HG03064 (cell line): ENCODE data around the gene NUAK2.

Experiments used
- ATAC-seq: cut with Tn5 transposase; IDR thresholded peaks from one replicate; pipeline ENCODE4 v1.9.1; 2021; ENCODE audit warnings: low read depth; ENCODE audit not compliant: unreplicated experiment

The NUAK2 gene

DNA sequence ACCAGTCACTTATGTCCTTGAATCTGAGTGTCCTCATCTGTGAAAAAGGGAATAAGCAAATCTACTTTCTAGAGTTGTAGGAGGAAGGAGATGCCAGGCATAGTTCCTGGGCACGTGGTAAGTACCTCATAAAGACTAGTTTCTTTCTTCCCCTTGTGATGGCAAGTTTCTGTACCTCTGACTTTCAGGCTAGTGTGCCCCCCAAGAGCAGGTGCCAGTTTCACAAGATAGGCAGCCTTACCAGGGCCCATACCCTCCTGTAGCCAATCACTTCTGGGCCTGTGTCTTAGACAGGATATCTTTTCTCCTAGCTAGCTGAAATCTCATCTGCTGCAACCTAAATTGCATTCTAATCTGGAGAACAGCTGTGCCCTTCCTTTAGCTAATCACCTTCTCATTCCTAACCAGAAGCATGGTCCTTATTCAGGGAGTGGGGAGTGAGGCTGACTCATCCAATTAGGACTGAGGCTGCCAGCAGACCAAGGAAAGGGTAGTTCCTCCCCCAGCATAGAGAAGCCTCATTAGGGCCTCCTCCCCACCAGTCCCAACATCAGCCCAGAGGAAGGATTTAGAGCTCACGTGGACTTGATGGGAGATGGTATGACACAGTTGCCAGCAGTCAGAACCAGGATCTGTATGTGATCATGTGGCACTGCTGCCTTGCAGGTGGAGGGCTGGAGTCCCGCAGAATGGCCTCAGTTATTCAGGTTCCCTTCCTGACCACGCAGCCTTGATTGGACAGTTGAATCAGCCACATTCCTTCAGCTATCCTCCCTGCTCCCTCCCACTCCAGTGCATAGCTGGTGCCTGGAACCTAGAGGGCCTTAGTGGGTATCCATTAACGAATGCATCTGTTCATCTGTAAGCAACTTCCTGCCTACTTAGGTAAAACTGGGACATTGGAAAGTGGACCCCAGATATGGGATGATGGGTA is 27.3 kb upstream of the NUAK2 start:
- ATAC-seq, result no peak

DNA sequence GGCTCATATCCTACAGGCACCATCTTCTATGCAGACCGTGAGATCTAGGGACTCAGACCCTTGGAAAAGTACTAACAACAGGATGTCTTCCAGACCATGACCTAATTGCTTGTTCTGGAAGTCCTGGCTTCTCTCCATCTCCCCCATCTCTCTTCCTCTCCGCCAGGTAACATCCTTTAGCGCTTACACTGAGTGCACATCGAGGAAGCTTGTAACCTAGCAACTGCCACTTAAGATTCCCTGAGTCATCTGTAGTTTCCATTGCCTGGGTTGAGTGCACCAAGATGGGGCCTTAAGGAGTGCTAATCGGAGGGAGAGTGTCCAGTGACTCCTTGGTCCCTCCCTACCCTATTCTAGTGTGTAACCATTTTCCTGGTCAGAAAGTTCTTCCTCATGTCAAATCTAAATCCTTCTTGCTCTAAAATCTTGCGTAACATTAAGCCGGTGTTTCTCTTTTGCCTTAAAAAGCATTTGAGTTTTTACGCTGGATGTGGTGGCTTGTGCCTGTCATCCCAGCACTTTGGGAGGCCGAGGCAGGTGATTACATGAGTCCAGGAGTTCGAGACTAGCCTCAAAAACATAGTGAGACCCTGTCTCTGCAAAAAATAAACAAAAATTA is 25.5 kb upstream of the NUAK2 start:
- no peak for ATAC-seq

DNA sequence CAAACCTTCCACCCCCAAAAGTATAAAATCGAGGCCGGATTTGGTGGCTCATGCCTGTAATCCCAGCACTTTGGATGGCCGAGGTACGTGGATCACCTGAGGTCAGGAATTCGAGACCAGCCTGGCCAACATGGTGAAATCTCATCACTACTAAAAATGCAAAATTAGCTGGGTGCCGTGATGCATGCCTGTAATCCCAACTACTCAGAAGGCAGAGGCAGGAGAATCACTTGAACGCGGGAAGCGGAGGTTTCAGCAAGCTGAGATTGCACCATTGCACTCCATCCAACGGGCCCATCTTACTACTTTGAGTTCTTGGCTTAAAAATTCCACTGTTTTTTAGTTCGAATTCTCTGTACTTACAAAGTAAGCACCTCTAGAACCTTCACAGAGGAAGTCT is 24.2 kb upstream of the NUAK2 start:
- ATAC-seq, result no peak

DNA sequence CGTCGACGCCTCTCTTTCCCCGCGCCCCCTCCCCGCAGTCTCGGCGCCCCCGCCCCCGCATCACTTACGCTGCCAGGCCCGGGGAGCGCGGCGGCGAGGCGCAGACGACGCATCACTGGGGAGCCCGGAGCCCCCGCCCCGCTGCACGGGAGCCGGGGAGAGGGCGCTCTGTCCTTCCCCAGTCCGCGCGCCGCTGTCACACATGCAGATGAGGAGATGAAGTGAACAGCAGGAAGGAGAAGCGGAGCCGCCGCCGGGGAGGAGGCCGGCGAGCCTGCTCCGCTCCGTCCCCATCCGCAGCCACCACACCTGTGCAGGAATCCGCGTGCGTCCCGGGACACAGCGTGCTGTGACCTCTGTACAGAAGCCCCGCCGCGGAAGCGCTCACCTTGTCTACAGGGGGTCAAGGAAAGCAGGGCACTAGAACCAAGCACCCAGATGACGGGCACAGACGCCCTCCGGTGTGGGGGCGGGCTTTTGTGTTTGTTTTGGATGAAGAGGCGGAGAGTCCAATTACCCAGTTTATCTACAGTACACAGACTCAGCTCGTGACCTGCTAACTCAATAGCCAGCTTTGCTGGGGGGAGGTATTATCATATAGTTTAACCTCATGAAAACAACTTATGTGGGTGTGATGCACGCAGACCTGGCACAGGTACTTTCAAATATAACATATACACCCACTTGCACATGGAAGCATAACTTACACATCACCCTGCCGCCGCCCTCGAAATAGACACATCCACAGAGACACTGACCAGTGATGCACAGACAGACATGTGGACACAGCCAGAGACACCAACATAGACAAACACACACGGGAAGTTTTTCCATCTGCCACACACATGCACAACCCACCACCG is 22.8 kb upstream of the NUAK2 start:
- no peak for ATAC-seq

DNA sequence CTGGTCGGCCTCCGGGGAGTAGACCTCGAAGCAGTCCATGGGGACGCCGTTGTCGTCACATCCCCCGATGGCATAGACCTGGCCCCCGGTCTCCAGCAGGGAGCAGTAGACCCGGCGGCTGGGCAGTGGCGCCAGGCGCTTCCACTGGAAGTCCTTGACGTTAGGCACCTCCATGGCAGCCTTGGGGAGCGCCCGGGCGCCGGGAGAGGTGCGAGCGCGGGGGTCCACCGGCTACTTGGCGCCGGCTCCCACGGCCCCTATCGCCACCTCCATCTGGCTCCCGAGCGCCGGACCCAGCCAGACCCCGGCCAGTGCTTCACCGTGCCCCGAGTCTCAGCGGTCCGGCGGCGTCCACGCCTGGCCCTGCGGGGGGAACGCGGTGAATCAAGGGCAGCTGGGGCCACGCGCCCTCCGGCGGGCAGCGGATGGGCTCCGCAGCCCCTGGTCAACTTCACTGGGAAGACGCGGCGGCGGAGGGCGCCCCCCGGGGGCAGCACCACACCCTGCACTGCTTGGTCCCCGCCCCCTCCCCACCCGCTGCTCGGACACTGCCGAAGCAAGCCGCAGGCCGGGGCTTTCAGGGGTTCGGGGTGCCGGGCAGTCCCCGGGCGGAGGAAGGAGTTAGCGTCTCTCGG is 22.0 kb upstream of the NUAK2 start:
- no peak for ATAC-seq

DNA sequence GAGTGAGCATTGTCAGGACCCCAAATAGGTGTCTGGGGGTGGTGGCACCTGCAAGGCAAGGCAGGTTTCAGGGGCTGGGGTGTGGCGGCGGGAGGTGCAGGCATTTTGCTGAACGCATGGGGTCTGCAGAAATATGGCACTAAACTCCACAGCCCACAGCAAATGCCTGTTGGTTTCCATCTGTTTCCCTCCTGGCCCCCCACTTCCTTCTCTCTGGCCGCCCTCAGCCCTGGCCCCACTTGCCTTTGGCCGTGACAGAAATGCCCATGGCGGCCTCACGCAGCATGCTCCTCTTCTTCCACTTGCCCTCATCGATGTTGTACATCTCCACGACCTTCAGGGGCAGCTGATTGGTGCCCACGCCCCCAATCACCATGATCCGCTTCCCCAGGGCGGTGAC is 21.4 kb upstream of the NUAK2 start:
- no peak for ATAC-seq

DNA sequence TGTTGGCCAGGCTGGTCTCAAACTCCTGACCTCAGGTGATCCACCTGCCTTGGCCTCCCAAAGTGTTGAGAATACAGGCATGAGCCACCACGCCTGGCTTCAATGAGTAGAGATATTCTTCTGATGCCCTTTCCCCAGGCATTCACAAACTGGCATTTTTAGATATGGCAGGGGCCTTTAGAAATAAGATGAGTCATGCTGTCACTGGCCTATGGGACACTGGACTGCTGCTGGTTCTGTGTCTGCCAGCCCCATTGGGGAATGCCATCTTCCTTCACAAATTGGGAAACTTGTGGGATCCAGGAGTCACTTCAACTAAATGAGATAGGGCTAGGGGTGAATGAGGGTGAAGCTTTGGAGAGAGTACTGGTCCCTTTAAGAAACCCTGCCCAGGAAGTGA is 19.1 kb upstream of the NUAK2 start:
- no peak for ATAC-seq

DNA sequence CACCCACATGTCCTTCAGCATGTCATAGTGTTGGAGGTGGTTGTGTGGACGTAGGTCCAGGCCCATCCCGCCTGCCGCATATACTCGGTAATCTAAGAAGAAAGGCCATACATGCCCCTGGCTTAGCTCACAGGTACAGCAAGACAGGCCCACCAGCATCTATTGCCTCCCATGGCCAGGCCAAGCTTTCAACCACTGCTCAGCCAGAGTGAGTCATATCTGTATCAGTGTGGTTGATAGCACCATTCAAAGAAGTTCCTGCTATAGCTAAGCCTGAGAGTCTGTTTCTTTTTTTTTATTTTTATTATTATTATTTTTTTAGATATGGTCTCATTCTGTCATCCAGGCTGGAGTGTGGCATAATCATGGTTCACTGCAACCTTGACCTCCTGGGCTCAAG is 18.2 kb upstream of the NUAK2 start:
- no peak for ATAC-seq

DNA sequence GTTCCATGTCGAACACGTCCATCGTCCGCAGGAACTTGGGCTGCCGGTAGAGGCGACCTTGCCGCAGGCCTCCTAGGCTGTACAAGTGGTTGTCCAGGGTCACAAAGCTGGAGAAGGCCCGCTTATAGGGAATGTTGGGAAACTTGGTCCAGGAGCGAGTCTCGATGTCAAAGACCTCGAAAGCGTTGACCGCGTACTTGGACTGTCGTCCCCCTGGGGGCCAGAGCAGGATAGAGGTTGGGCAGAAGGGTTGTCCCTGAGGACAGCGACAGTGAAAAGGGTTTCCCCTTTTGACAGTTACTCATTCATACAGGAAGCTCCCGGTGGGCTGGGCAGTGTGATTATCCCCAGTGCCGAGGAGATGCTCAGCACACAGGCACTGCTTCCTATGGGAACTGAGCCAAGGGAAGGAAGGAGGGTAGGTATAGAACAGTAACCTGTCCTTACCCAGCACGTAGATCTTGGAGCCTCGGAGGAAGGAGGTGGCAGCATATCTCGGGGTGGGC is 17.7 kb upstream of the NUAK2 start:
- no peak for ATAC-seq

DNA sequence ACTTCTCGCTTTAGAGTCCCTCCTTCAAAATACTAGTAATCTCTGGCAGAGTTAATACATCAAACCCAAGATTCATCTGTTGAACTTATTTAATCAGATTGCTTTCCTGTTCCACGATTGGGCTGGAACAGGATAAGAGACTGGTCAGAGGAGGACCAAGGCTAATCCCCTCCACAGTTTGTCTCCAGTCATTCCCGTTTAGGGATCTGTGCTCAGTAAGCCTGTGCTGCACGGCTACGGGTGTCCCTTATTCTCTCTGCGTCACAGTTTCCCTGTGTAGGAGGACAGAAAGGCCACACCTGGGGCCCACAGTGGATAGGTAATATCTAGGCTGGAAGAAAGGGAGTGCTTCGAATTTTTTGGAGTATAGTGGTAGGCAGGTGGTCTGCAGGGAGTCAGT is 16.5 kb upstream of the NUAK2 start:
- ATAC-seq, result no peak

DNA sequence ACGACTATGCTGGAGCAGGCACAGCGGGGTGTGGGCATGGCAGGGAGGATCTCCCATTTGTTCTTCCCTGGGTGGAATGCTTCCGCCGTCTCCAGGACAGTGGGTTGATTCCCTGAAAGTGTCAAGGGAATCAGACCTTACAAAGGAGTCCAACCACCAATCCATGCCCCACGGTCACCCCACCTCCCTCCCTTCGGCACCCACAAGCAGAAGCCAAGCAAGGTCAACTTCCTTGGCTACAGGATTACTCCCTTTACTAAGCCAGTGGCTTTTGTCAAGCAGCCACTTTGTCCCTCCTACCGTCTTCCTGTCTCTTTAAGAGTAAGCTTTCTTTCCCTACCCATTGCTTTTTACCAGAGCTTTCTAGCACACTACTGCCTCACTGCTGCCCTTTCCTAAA is 15.9 kb upstream of the NUAK2 start:
- ATAC-seq, result no peak

DNA sequence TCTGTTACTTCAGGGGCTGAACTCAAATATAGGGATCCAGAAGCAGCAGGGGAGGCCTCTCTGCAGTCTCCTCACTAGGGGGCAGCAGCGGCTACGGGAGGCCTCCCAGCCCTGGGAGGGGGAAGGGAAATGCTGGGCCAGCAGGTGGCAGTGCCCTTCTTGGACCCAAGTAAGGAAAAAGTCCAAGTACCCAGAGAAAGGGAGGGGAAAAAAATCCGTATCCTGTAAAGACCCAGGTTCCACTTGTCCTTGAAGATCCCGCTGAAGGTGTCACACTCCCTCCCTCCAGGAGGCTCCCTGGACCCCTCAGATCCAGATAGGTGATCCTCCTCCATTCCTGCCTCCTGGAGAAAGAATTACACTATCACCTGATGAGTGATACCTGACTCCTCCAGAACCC is 14.1 kb upstream of the NUAK2 start:
- no peak for ATAC-seq

DNA sequence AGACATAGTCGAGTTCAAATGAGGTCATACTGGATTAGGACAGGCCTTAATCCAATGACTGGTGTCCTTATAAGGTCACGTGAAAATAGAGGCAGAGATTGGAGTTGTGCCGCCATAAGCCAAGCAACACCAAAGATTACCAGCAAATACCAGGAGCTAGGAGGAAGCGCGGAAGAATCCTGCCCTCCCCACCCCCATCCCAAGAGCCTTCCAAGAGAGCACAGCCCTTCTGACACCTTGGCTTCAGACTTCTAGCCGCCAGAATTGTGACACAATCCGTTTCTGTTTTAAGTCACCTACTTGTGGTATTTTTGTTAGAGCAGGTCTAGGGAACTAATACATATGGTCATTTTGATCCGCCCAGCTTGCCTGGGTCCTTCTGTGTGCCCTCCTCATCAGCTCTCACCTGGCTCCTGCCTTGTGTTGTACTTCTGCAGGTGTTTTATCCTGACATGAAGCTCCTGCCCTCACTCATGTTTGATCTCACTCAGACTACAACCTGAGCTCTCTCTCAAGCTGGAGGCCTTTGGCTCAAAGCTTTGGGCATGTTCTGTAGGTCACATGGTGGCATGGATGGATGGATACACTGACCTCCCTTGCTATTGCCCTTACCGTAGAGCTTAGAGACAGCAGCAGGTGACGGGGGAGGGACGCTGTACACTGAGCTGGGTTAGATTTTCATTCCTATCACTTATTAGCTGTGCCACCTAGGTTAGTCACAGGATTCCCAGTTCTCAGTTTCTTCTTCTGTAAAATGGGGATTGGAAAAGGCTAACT is 10.7 kb upstream of the NUAK2 start:
- ATAC-seq, result no peak

DNA sequence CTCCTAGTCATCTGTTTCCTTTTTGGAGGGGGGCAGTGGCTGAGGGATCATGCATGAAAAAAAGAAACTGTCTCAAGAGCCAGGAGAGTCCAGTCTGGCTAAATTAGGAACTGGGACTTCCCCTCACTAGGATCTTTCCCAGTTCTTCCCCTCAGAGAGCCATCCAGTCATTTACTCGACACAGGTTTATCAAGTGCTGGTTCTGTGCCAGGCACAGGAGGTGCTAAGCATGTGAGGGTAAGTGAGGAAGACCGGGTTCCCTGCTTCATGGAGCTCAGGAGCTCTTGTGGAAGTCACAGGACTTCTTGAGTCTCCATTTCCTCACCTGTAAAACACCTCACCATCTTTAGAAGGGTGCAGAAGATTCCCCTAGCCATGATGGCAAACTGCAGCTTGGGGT is 8.6 kb upstream of the NUAK2 start:
- no peak for ATAC-seq

DNA sequence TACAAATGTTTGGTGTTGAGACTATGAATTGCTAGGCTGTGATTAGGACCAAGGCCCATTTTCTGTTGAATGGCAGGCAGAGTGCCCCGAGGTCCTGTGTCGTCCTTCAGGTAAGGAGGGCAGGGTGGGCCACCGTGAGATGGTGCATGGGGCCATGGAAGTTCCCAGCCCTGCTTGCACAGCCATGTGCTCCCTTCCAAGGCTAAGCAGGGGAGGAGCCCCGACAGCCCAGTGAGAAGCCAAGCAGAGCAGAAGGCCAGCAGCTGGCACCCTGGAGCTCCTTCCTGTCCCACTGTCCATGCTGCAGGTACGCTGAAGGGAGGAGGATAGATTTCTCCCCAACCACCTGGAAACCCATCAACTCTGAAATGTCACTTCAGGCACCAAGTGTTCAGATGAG is 8.2 kb upstream of the NUAK2 start:
- no peak for ATAC-seq

DNA sequence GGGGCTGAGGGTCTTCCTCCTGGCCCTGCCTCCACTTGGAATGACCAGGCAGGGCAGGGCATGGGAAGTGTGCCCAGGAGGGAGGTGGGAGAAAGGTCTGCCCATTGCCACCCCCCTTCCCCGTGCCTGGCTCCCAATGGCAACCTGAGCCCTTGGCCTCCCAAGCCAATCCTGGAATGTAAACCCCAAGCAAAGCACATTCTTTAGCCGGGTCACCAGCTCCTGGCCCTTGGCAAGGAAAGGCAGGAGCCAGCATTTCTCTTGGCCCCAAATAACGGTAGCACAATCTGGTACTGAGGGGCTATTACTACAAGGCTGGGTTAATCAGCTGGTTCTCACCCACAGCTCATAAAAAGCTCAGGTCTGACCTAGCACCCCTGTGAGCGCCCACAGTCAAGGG is 6.9 kb upstream of the NUAK2 start:
- no peak for ATAC-seq

DNA sequence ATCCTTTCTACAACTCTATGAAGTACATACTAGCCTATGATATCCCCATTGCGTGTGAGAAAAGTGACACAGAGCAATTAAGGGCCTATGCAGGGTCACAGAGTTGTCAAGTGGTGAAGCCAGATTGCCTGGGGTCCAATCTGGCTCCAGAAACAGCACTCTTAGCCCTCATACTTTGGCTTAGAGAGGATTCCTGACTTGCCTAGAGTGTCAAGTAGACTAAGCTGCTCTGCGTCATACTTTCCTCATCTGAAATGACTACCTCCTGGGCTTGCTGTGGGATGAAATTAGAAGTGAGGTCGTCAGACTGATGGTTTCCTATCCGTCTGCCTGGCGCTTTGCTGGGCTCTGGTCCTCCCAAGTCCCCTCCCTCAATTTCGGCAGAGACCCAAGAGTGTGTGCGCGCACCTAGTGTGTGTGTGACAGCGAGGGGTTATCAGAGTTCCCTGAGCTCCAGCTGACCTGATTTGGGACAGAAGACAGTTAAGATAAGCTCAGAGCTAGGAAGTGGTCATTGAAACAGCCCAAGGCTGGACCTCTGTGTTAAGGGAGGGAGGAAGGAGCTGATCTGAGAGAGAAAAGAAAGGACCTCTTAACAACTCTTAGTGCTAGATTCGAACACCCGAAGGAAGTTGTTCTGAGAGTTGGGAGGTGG is 5.4 kb upstream of the NUAK2 start:
- no peak for ATAC-seq

DNA sequence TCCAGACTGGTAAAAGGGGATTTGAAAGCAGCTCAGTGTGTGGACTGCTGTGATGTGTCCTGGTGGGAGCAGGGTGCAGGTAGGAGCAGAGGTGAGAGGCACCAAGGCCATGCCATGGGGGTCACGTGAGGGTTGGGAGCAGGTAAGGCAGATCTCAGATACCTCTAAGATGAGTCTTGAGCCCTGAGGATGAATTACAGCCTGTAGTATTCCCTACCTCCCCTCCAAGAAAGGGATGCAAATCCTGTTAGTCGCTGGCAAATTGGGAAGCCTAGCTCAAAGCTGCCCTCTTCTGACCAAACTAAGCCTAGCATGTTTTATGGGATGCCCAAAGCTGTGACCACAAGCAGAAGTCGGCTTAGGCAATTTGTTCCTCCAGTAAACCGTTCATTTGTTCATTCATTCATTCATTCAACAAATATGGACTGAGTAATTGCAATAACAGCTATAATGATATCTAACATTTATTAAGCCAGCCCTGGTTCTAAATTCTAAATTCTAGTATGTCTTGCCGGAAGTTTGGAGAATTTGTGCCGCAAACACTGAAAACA is 3.9 kb upstream of the NUAK2 start:
- no peak for ATAC-seq

DNA sequence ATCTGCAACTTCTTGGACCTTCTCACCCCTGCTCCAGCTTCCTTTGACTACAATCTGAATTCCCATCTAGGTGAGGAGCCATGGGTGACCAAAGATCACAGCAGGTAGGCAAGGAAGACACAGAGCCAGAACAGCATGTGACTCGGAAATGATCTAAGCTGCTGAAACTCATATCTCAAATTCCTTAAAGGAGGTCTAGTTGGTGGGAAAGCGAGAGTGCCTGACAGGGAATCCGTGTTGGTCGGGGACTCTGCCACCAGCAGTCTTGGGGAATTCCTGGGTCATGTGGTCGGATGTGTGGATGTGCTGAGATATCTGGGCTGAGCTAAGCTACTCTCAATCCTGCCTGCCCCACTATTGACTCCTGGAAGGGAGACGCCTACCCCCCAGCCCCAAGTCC is 3.2 kb upstream of the NUAK2 start:
- no peak for ATAC-seq
